HG03039 (cell line): ENCODE results near the gene MEF2C.

Source experiments
- ATAC-seq: cut with Tn5 transposase; IDR thresholded peaks from one replicate; pipeline ENCODE4 v1.9.1; 2021; ENCODE audit warnings: mild to moderate bottlenecking, moderate library complexity; ENCODE audit not compliant: unreplicated experiment

MEF2C gene

GRCh38 chr5:88693071-88693932 is 189.7 kb downstream of the MEF2C start:
- ATAC-seq, result no peak

DNA sequence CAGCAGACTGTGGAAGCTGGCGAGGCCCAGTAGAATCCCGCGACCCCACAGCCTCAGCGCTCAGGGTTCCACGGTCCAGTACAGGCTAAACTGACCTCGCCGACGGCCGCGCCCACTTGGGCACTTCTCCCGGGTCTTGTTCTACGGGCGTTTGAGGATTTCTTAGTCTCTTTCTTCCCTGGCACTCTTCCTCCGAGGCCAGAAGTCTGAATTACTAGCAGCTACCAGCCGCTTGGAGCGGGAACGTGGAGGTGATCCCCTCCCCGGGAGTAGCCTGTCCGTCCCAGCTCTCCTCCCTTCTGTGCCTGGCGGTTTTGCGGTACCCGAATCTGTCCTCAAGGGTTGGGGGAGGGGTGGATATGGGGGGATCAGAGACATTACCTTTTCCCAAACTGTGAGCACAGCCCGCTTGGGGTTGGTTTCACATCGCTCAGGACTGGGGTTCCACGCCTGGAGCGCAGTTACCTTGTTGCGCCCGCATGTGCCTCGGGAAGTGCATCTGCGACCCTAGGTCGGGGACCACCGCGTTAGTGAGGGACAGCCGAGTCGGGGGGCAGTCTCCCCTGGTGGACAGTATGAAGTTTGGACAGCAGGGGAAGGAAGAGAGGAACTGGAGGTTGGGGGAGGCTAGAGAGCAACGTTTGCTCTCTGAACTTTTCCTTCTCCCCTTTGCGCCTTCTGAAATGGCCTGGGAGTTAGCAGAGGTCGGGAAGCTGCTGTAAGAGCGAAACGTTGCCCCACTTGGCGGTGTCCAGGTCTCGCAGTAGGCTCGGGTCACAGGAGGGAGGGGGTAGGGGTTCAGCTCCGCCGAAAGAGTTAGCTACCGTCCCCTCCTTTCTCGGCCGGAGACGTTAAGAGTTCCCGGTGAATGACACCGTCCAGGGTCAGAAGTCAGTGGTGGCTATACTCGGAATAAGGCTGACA is 190.8 kb downstream of the MEF2C start:
- no peak for ATAC-seq

- ATAC-seq, result peak; percentile 8
Observed at GRCh38 chr5:88691230-88691582, 191.8 kb downstream of the MEF2C start.

DNA sequence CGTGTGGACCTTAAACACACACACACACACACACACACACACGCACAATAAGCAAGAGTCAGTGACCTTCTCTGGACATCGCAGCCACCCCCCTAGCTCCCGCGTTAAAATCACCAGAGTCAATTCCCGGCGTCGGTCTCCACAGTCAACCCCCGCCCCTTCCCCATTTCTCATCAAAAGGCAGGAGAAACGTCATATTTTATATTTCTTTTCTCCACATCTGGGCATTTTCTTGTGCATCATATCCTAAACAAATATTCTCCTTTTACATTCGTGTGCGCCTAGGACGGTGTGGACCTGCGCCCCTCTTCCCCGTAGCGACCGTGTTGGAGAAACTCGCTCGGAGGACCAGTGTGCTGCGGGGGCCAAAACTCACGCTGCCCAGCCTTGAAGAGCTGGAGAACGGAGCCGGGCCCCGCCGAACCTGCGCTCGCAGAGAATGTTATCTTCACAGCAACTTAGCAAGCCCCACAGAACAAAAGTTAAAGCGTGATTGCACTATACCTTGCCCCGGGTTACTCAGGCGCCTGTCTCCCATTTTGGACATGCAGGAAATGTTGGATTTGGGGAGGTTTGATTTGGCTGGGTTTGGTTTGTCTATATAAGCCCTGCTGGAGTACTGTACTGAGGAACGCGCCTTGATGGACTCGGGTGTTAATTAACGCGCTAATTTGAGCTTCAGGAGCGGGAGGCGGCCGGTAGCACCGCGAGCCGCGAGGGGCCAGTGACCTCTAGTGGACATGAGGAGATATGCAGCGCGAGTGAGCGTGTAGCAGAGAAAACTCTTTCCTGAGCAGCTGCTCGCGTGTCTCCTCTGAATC is 192.4 kb downstream of the MEF2C start:
- ATAC-seq, result peak; percentile 78

DNA sequence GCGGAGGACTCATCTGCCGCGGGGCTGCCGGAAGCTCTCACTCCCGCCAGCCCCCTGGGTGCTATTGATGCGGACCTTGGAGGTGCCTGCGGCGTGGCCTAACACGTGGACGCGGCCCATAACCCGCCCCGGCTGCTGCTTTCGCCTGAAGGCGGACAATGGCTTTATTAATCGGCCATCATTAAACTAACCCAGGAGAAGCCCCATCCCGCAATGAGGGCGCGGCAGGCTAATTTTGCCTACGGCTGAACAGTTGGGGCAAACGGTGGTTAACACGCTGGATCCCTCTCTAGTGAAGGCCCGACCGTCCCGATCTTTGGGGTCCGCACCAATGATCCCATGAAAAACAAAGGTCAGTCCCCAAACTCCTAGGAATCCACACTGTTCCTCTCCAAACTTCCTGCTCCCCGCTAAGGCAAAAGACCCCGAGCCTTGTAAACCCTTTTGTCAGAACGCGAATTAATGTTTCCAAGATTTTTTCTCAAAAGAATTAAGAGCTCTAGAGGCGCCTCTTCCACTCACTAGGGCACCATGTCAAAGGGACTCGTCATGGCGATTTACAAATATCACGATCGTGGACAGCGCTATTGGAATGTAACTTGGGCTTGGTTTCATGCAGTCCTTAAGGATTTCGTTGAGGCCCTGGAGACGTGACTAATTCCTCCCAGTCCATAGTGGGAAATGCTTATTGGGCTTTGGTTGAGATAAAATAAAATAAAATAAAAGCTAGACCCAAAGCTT is 193.1 kb downstream of the MEF2C start:
- ATAC-seq, result no peak

DNA sequence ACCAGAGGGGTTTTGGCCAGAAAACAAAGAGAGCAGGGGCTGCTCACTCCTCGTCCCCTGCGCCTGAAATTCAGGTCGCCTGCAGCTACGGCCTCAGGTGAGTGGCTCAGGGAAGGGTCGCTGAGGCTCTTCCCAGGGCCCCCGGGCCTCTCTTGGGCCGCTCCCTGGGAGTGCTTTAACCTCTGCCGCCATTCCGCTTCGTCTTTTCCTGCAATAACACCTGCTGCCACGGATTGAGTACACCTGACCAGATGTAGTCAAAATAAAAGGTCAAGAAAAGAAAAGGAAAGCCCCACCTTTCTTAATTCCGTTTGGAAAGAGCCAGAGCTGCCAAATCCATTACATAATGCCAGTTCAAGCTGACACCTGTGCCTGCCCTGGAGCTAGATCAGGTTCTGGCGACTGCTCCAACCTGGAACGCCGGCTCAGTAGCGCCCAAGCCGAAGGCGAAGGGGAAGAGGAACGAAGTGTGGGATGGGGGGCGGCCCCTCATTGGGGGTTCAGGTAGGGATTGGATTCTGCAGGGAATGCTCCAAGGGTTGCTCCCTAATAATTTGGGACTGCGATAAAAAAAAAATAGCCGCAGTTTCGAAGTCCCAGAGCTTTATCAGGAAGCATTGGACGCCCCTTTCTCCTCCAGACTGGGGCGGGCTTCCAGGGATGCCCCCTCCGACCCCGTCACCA is 193.9 kb downstream of the MEF2C start:
- ATAC-seq, result no peak

DNA sequence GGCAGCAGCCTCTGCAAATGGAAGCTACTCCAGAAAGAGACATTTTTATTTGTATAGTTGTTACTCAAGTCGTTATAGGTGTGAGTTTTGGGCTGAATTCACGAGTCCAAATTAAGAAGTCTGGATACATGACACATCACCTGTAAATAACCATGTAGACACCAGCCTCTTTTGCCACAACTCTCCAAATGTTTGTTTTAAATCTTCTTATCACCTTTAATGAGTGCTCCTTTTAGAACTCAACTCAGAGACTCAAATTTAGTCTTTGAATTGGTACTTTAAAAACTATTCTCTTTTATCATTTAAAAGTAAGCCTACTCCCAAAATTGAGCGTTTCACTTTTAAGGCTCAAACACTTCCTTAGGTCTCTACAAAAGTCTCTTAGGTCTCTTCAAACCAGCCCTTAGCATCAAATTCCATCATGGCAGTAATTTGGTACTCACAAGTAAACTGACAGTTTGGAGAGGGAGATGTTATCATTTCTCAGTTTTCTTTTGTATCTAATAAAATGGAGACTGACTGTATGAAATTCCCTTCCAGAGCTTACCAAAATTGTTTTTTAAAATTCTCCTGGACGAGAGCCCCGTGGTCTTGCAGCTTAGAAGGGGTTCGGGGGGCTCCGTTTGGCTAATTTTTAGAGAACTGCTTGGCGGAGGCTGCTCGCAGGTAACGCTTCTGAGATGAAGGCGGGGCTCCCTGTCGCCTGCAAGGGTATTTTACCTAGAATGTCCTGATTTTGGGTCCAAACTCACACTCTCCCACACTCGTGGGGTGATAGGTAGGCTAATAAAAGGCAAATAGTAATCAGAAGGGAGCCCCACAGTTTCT is 194.6 kb downstream of the MEF2C start:
- ATAC-seq, result no peak

DNA sequence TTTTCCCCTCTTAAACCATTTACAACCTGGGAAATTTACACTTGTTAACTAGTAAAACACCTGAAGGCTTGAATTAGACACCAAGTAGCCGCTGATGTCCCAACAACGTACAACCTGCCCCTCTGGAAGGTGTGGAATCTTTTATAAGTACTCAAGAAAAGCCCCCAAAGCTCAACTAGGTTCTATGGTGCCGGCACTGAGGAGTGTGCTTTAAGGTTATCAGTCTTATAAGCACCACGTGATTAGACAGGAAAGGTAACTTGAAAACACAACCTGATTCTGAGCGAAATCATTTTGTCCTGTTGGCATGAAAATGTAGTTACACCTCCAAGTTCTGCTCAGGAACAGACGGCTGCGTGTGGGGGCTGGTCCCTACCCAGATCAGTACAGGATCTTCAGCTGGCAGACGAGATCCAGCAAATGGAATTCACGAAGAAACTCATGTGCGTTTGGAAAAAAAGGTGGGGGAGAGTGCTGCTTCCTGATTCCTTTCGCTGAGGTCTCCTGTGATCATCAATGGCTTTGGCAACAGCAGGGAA is 195.5 kb downstream of the MEF2C start:
- no peak for ATAC-seq

DNA sequence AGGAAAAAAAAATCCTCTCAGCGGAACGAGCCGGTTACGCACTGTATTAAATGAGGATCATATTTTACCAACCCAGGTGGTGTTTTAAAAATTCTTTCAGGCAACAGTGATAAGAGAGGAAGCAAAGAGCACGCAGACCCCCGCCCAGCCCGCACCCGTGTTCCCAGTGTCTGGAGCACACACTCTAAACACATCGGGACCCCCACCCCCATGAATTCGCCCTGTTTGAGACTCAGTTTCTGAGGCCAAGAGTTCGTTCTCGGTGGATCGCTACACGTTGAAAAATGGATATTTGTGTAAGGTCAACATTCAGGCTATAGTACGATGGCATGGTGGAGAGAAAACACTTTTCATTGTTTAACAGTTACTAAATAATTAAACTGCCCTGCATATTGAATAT is 196.3 kb downstream of the MEF2C start:
- no peak for ATAC-seq

DNA sequence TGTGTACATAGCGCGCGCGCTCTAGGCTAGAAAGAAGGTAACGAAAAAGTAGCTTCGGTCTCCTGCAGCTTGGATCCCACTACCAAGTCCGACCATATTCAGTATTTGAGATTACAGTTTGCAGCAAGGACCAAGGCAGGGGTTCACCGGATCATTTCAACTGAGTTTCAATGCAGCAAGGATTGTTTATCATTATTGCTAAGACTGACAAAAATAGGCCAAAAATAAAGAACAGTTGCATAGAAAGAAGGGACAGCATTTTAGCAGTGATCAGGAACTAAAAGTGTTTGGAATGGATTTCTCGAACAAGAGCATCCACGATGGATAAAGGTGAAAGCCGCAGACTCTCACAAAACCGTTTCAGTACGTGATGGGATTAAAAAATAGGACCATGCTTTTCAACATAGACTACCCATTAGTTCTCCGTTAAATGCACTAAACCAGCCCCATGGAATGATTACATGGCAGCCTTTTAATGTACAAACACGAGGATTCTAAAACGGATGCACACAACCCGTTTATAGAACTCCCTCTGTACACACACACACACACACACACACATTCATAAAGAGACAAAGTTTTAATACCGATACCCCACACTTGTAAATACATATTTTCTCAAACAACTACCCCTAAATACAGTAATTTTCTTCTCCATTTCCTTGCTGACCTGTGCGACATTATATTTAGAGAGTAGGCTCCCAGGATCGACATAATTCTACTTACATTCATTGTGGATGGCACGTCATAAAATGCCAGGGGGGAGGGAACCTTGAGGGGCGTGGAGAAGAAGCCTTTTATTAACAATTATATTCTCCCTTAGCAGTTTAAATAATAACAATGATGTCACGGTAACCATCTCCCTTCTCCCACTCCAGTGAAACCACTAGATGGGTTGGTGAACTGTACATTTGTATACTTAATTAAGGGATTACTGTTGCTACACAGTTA is 197.1 kb downstream of the MEF2C start:
- no peak for ATAC-seq

GRCh38 chr5:88683506-88684135 is 199.4 kb downstream of the MEF2C start:
- ATAC-seq, result peak; percentile 51

GRCh38 chr5:88682881-88683361 is 200.1 kb downstream of the MEF2C start:
- ATAC-seq, result no peak

DNA sequence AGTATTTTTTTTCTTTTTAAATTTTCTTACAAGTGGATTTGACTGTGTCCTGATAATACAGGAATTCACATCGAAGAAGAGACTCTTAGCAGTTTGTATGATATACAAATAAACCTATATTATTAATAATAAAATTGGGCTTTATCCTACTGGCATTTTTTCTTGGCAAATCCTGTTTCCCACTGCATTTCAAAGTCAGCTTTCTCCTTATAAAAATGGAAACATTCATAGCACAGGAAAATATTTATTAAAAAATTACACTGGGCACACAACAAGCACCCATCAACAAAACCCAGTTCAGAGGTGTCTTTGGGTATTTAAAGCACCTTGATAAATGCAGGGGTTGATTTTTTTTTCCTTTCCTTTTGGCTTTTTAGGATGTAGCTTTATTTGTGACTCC is 200.9 kb downstream of the MEF2C start:
- ATAC-seq, result no peak

DNA sequence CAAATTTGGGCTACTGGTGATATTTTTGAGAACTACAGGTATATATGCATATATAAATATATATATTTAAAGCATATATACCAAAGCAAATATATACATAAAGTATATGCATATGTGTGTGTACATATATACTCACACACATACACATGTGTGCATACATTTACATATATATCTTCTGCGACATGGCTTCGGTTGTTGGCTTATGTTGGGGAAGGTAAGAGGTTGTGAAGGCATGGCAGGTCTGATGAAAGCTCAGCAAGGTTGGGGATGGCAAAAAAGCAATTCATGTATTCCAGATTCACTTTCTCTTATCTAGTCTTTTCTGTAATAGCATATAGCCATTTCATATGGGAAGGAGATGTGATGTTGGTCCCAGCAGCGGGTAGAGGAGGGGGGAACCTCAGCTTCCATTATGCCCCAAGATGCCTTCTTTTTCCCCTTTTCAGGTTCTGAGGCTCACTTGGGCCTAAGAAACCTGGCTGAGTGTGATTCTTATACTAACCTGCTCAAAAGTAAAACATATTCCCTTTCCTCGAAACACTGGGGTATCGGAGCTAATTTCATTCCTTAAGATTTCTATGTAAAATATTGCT is 201.7 kb downstream of the MEF2C start:
- no peak for ATAC-seq

GRCh38 chr5:88680253-88681132 is 202.5 kb downstream of the MEF2C start:
- peak; percentile 76 for ATAC-seq

GRCh38 chr5:88679638-88680037 is 203.3 kb downstream of the MEF2C start:
- no peak for ATAC-seq
